ENCODE measurements around the gene IL10RB.

IL10RB gene

DNA sequence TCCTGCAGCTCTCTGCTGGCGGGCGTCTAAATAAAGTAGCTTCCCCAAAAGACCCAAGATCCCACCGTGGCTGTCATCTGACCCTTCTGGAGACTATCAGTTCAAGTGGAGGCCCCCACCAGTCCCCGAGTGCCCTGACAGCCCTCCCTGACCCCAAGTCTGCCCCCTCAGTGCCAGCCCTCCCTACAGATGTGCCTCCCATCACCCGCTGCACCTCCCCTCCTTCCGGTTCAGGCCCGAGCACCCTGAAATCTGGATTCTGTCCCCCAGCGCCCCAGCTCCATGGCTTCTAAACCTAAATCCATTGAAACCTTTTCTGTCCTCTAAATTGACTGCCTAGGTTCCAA is 595 bp downstream of the IL10RB start:
- DNase-seq (ENCODE audit: low read depth, low spot score) = no peak

DNA sequence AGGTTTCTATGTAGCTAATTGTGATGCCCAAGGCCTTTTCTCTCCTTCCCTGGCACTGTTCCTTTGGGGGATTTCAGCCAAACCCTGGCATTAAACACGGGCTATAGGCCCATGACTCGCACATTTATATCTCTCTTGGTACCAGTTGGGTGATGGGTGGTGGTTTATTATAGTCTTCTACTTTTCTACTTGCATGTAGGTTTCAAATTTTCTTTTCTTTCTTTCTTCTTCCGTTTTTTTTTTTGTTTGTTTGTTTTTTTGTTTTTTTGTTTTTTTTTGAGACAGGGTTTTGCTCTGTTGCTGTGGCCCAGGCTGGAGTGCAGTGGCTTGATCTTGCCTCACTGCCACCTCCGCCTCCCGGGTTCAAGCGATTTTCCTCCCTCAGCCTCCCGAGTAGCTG is 1.1 kb downstream of the IL10RB start:
- DNase-seq (ENCODE audit: low read depth, low spot score) = no peak

GRCh38 chr21:33268393-33268736 is 2.2 kb downstream of the IL10RB start:
- DNase-seq (ENCODE audit: low read depth, low spot score) = no peak

GRCh38 chr21:33268737-33269441 is 2.7 kb downstream of the IL10RB start:
- no peak for DNase-seq (ENCODE audit: low read depth, low spot score)

DNA sequence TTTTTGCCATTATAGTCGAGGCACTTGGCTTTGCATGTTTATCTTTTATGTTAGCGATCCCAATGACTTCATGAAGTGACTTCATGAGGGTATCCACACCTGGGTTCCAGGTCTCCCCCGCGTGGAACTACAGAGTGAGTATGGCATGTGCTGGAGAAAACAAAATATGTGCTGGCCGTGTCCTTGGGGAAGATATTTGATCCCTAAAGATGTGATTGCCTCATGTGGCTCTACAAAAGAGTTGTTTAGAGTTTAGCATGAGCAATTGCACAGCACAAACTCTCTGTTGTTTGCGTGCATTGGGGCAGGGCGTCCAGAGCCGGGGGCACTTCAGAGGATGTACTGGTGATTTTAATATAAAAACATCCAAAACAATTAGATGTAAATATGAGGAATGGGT is 4.8 kb downstream of the IL10RB start:
- DNase-seq (ENCODE audit: low read depth, low spot score) = no peak

- DNase-seq (ENCODE audit: low read depth, low spot score) = no peak
Observed at GRCh38 chr21:33273044-33273443, 6.9 kb downstream of the IL10RB start.

DNA sequence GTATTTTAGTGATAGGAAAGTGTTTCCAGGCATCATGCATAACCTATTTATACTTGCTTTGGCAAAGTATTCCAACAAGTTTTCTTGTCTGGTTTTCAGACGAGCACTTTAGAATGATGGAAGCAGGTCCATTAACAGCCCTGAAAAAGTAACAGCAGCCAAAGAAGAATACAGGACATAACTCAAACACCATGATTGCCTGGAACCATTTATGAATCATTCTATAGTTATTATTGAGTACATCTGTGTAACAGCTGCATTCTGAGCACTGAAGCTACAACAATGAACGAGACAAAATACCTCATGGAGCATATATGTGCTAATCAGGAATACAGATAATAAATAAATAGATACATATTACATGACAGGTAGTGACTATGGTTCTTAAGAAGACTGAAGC is 12.6 kb downstream of the IL10RB start:
- DNase-seq (ENCODE audit: low read depth, low spot score) = no peak

GRCh38 chr21:33279330-33279820 is 13.2 kb downstream of the IL10RB start:
- DNase-seq (ENCODE audit: low read depth, low spot score) = no peak

- no peak for DNase-seq (ENCODE audit: low read depth, low spot score)
Observed at GRCh38 chr21:33281096-33281652, 15.0 kb downstream of the IL10RB start.

DNA sequence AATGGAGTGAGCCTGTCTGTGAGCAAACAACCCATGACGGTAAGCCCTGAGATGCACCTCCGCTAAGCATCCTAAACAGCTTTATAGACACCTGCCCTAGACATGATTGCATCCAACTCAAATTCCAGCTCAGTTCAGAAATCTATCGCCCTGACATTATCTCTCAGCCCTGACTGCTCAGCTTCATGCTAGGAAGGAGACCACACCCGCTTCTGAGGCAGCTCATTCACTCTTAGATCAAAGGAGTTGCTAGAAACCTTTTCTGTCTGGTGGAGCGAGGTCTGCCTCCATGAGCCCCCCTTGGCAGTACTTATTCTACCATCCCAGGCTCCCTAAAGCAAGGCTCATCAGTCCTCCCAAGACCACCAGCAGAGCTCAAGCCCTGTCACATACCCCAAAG is 17.0 kb downstream of the IL10RB start:
- DNase-seq (ENCODE audit: low read depth, low spot score) = no peak

DNA sequence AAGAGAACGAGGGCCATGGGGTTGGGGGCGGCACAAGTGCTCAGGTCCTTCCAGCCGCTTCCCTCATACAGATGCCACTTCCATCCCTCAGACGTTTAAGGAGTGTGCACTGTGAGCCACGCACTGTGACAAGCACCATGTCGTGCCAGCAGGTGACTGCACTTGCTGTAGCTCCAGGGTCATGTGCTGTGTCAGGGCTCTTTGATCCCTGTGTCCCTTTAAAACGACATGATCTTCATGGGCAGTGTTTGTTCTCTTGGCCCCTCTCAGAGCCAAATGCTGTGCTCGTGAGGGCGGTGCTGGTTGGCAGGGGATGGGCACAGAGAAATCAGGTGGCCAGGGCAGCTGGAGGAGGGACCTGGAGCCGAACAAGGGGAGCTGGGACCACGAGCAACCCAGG is 19.9 kb downstream of the IL10RB start:
- DNase-seq (ENCODE audit: low read depth, low spot score) = no peak

DNA sequence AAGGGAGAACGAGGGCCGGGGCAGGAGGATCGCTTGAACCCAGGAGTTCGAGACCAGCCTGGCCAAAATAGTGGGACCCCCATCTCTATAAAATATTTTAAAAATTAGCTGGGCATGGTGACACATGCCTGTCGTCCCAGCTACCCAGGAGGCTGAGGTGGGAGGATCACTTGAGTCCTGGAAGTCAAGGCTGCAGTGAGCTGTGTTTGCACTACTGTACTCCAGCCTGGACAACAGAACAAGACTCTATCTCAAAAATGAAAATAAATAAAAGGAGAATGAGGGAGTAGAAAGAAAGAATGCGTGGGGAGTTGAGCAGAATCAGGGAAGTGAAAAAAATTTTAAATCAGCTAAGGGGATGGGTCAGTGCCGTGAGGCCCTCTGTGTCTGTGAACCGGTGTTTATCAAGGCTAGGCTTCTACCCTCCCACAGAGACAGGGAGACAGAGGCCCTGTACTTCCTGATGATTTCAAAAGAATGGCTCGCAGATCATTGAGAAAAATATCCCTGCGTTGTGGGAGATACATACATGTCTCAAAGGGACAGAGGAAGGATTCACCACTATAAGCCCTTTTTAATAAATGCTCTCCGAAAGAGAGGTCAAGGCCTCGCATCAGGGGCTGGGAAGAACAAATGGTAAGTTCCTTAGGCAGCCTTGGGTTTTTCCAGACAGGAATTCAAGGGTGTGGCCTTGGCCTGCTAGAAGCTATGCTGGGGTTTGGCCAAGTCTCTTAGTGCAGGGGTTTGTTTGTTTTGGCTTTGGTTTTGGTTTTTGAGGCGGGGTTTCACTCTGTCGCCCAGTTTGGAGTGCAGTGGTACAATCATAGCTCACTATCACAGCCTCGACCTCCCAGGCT is 20.7 kb downstream of the IL10RB start:
- DNase-seq (ENCODE audit: low read depth, low spot score) = no peak

DNA sequence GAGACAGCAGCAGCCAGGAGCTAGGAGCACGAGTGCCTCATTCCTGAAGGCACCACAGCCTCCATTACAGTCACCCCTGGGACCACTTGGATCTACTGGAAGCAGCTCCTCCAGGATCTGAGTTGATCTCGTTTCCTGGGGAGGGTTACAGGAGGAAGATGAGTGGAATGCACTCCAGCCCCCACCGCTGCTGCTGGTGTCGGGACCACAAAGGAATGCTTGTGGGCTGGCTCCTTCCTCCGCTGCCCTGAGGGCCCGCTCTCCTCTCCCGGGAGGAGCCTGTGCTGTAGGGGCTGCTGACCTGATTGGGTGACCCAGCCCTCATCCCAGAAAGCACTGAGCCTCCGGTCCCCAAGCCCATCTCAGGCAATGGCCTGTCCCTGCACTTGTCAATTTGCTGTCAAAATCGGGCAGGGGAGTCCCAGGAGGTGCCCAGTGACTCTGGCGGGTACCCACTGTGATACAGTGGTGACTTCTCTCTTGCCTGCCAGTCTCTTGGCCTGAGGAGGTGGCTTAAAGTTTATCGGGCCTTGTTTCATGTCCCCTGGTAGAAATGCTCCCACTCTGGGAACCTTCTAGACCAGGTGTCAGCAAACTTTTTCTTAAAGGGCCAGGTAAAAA is 23.1 kb downstream of the IL10RB start:
- DNase-seq (ENCODE audit: low read depth, low spot score) = no peak

DNA sequence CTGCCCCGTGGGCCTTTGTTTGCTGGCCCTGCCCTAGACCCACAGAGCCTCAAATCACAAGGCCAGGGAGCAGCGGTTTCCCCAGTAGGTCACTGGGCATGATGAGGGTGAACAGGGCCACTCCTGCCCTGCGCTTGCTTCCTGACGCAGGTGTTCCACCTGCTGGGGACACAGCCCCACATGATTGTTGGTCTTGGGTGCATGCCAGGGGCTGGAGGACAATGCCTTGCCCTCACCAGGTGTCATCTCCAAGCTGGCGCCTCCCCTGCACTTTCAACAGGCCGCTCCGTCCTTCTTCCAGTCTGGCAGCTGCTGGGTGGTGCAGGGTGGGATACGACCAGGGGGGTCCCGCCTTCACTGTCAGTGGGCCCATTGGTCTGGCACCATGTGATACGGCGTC is 24.3 kb downstream of the IL10RB start:
- DNase-seq (ENCODE audit: low read depth, low spot score) = no peak

- no peak for DNase-seq (ENCODE audit: low read depth, low spot score)
Observed at GRCh38 chr21:33291686-33292085, 25.5 kb downstream of the IL10RB start.

DNA sequence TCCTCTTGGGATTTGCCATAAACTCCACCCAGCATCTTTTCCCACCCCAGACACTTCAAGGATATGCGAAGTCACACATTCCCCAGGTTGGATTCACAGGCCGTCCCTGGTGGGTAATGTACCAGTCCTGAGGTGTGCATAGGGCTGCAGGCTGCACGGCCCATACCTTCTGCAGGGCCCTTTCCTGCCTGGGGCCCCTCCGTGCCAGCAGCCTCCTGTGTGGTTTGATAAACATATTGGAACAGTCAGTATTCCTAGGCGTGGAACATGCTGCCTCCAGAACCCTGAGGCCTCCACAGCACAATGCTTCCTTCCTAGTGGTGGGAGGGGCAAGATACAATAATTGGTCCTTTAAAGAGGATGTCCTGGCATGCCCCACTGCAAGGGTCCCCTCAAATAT is 26.6 kb downstream of the IL10RB start:
- DNase-seq (ENCODE audit: low read depth, low spot score) = no peak

- no peak for DNase-seq (ENCODE audit: low read depth, low spot score)
Observed at GRCh38 chr21:33293136-33293535, 27.0 kb downstream of the IL10RB start.

GRCh38 chr21:33293811-33294216 is 27.6 kb downstream of the IL10RB start:
- DNase-seq (ENCODE audit: low read depth, low spot score) = no peak

DNA sequence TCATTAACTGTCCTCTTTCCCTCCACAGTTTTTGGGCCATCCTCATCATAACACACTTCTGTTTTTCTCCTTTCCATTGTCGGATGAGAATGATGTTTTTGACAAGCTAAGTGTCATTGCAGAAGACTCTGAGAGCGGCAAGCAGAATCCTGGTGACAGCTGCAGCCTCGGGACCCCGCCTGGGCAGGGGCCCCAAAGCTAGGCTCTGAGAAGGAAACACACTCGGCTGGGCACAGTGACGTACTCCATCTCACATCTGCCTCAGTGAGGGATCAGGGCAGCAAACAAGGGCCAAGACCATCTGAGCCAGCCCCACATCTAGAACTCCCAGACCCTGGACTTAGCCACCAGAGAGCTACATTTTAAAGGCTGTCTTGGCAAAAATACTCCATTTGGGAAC is 30.0 kb downstream of the IL10RB start:
- DNase-seq (ENCODE audit: low read depth, low spot score) = no peak

DNA sequence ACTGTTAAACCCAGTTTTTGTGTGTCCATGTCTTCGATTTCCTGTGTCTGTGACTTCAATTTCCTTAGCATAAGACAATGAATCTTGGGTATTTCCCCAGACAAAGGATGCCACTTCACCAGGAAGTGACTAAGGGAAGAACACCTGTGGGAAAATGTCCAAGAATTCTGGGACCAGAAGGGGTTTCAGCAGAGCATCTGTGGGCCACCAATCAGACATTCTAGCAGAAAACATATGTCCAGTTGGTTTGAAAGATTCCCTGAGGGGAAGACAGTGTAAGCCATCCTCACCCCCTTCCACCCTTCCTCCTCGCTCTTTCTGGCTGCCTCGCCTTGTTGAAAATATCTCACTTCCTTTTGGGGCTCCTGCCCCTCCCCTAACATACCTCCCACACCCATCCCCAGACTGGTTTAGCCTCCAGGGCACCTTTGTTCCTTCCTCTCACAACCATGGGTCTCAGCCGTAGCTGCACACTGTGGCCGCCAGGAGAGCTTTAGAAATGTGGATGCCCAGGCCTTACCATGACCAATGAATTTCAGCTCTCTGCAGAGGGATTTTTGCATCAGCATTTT is 33.1 kb downstream of the IL10RB start:
- DNase-seq (ENCODE audit: low read depth, low spot score) = no peak

DNA sequence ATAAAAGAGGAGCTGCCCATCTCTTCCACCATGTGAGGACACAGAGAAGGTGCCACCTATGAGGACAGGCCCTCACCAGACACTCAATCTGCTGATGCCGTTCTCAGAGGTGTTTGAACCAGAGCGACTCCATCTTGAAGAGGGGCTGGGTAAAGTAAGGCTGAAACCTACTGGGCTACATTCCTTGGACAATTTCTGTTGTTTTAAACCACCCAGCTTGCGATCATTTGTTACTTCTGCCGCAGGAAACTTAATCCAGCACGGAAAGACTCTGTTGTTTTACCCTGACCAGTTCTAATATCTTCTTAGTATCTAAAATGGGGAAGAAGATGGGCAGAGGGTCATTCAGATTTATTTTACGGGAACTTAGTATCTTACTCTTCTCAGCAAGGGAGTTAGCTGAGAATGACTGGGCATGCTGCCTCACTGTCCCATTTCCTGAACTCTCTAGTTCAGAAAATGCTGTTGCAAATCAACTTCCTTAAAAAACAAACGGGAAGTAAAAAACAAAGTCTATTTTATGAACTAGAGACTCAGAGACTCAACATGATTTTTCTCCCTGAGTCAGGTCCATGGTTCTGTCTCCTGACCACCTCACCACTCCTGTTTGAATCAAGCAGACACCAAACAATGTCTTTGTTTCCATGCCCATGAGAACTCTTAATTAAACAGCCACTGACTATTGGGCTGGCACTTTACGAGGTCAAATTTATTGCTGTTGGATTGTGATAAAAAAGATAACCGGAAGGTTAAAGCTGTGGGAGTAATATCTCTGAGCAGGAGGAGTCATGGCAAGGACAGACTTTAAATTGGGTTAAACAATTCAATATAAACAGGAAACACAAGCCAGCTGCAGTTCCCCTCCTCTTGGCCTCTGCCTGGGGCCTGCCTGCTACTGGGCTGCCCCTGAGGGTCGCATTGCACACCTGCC is 34.8 kb downstream of the IL10RB start:
- no peak for DNase-seq (ENCODE audit: low read depth, low spot score)
